Heart left ventricle (tissue), 16 donors: ENCODE results near the gene RRBP1. TPM values are rescaled to one million over a fixed set of nuclear protein-coding genes. Genes with fewer than 3 reads are reported as not detected.
A peak's percentile ranks its signal among the peaks of the same experiment; 100 is the strongest.

Experiments used
- ATAC-seq, 4 donors: fragments of 200-7000 bp; cut with Tn5 transposase; one replicate each; pipeline ENCODE4 v1.9.1; 2020 to 2022; ENCODE audit warnings: moderate library complexity in 4 of 4, mild to moderate bottlenecking in 3 of 4, moderate number of reproducible peaks in 1 of 4
- DNase-seq, 5 donors: peaks; one replicate each; pipeline ENCODE4 v3.0.0-alpha.2; 2020
- H3K27ac ChIP-seq, 12 donors: fragments of 200-600 bp; sonication (generic) in 4 of 12; one replicate each; pipeline versions ENCODE4 v1.5.0 to v1.8.0; 2016 to 2022; ENCODE audit warnings: mild to moderate bottlenecking in 2 of 12
- H3K27me3 ChIP-seq, 9 donors: fragments of 200-600 bp; sonication (generic) in 2 of 9; one replicate each; pipeline versions ENCODE4 v1.5.1 to v1.8.0; 2016 to 2022; ENCODE audit warnings: mild to moderate bottlenecking in 3 of 9
- H3K36me3 ChIP-seq, 9 donors: fragments of 200-600 bp; sonication (generic) in 2 of 9; one replicate each; pipeline versions ENCODE4 v1.5.0 to v1.8.0; 2018 to 2022; ENCODE audit warnings: mild to moderate bottlenecking in 2 of 9
- H3K4me1 ChIP-seq, 12 donors: fragments of 200-600 bp; sonication (generic) in 4 of 12; one replicate each; pipeline versions ENCODE4 v1.5.0 to v1.8.0; 2016 to 2022; ENCODE audit warnings: mild to moderate bottlenecking in 3 of 12
- H3K4me3 ChIP-seq, 12 donors: fragments of 200-600 bp; sonication (generic) in 4 of 12; one replicate each; pipeline versions ENCODE4 v1.5.0 to v1.8.0; 2017 to 2022; ENCODE audit warnings: mild to moderate bottlenecking in 9 of 12, moderate library complexity in 4 of 12
- H3K9me3 ChIP-seq, 12 donors: fragments of 200-600 bp; sonication (generic) in 4 of 12; one replicate each; pipeline versions ENCODE4 v1.5.0 to v1.8.0; 2016 to 2022; ENCODE audit warnings: mild to moderate bottlenecking in 1 of 12
- CTCF ChIP-seq, 12 donors: fragments of 200-600 bp; sonication (generic) in 4 of 12; IDR thresholded peaks; one replicate each; pipeline versions ENCODE4 v1.5.0 to v1.8.0; 2018 to 2022; ENCODE audit warnings: antibody characterized with exemption in 12 of 12, mild to moderate bottlenecking in 5 of 12
- POLR2A ChIP-seq, 2 donors: fragments of 450-650 bp; IDR thresholded peaks; one replicate each; pipeline ENCODE4 v1.6.1; 2017; ENCODE audit warnings: antibody characterized with exemption in 2 of 2, mild to moderate bottlenecking in 2 of 2, moderate library complexity in 2 of 2
- WGBS, 4 donors: extraction: QIAGEN DNeasy Blood & Tissue Kit in 2 of 4; methylation state at CpG; one replicate each; pipeline versions ENCODE4 v1.1.5 to v1.1.7; 2013 to 2018; 5-methylcytosine and 5-hydroxymethylcytosine counted together
- intact Hi-C, 10 donors: fragments of 100-400 bp; cut with DNase I; formaldehyde crosslinking; loops; one replicate each; pipeline versions ENCODE4 v1.11.1 to v1.14.2; 2022
- polyA plus RNA-seq, 2 donors: library from polyadenylated mRNA; stranded (reverse); fragments of 200-250 nt; gene quantifications; one replicate each; pipeline ENCODE4 v1.2.3, GENCODE V29; 2013
- total RNA-seq, 9 donors: library from RNA; depleted of rRNA in 2 of 9; stranded (reverse); fragments of >200 nt in 2 of 9; fragmentation: NEBNext Ultra II Directional in 3 of 9; extraction: Animal tissue kit (Norgen Biotek cat#: 25700) in 3 of 9; gene quantifications; one replicate each; pipeline versions ENCODE4 v1.1.0 to v1.2.4, GENCODE V29; 2016 to 2023
- donor health status: ischemic (EF 13 %, LVEDD 7.1; RV severe dilation, severe dysfunction).
- donor health status: healthy with polysubstance abuse.
- donor health status: DM: no; HTN: yes; CAD: no.
- donor health status: DM: no; HTN: no; CAD: no.
- donor health status: ischemic (EF 25% LVEDD 6.9; RV normal size, moderate dysfunction).
- donor health status: ischemic (EF 25% LVEDD 5.7; RV mildly dilated, moderate dysfunction).
- donor health status: healthy.
- donor health status: DM: yes; HTN: yes; CAD: no.
- donor health status: ischemic (EF 35%, LVEDD 5.7; RV mildly dilated, moderate dysfunction).
- donor health status: nonischemic (EF 11% LVEDD 7.7; RV severe dilation, severe dysfunction).
- donor health status: DM: yes; HTN: yes; CAD: no.
- donor health status: PGD.
- donor health status: ischemic (EF 29% LVEDD 5.4; RV normal size, mild dysfunction).
- donor health status: nonischemic (EF 23%, LVEDD 6.1; RV moderate dilation, normal function).

The RRBP1 gene
- total and polyA plus RNA-seq, 11 donors = 24.9 to 91.3 (median 40.0) TPM

GRCh38 chr20:17674722-17675518, 7.1 kb downstream of the RRBP1 start:
- Histone ChIP-seq H3K36me3 (peaks cover 0 to 66% (median 20%) of the 10 kb centered on the region in 9 donors), H3K4me1 (peaks cover 0 to 74% (median 24%) of the 10 kb centered on the region in 12 donors)

GRCh38 chr20:17673084-17673483, 9.0 kb downstream of the RRBP1 start:
- DNase-seq (no peak), ATAC-seq (no peak)
- intact Hi-C loops = no loop called here
- H3K9me3 ChIP-seq = no peaks in the 10 kb centered on the region
- H3K27me3 ChIP-seq = no peaks in the 10 kb centered on the region
- H3K27ac ChIP-seq = no peak overlapping the region
- WGBS, 4 donors = 85 to 91% (median 88%) methylated on average over 7 of the region's 7 CpGs
- no peak for TF ChIP-seq POLR2A (IDR thresholded peaks at IDR 0.05)
- TF ChIP-seq CTCF (IDR thresholded peaks at IDR 0.05) = no peak
- peaks cover 0 to 75% (median 18%) of the 10 kb centered on the region in 12 donors for H3K4me1 ChIP-seq
- H3K36me3 ChIP-seq = peaks cover 0 to 67% (median 8%) of the 10 kb centered on the region in 9 donors
- no peak overlapping the region for H3K4me3 ChIP-seq

More at GRCh38 chr20:17674722-17675518, 7.1 kb downstream of the RRBP1 start:
- intact Hi-C loops = loop anchor here in 1 of 10 donors (5.0 kb wide), 1 partner anchor 227 kb away; no protein-coding TSS in a partner anchor
- peak in 2 of 4 donors; percentile 9 to 36 for ATAC-seq
- TF ChIP-seq CTCF (IDR thresholded peaks at IDR 0.05) = no peak
- TF ChIP-seq POLR2A (IDR thresholded peaks at IDR 0.05) = no peak
- no peak overlapping the region for H3K4me3 ChIP-seq
- H3K9me3 ChIP-seq = no peaks in the 10 kb centered on the region
- WGBS, 4 donors = 61 to 79% (median 64%) methylated on average over 8 to 9 of the region's 9 CpGs
- H3K27me3 ChIP-seq = no peaks in the 10 kb centered on the region
- no peak for DNase-seq
- no peak overlapping the region for H3K27ac ChIP-seq

GRCh38 chr20:17671565-17671964, 10.5 kb downstream of the RRBP1 start:
- Histone ChIP-seq H3K27me3 (no peaks in the 10 kb centered on the region), H3K9me3 (no peaks in the 10 kb centered on the region), H3K36me3 (peaks cover 0 to 59% (median 3%) of the 10 kb centered on the region in 9 donors), H3K4me1 (peaks cover 0 to 68% (median 16%) of the 10 kb centered on the region in 12 donors), H3K27ac (peak overlapping the region in 1 of 12 donors; percentile 30), H3K4me3 (no peak overlapping the region)
- TF ChIP-seq CTCF (IDR thresholded peaks at IDR 0.05) (no peak), POLR2A (IDR thresholded peaks at IDR 0.05) (no peak)
- 70 to 82% (median 71%) methylated on average over 4 of the region's 4 CpGs for WGBS, 4 donors
- intact Hi-C loops = no loop called here
- DNase-seq (no peak), ATAC-seq (no peak)

- H3K27me3 ChIP-seq = no peaks in the 10 kb centered on the region
- no peak for DNase-seq
- peak overlapping the region in 1 of 12 donors; percentile 30 for H3K27ac ChIP-seq
- ATAC-seq = no peak
- peaks cover 0 to 66% (median 16%) of the 10 kb centered on the region in 12 donors for H3K4me1 ChIP-seq
- H3K36me3 ChIP-seq = peaks cover 0 to 53% (median 3%) of the 10 kb centered on the region in 9 donors
- H3K4me3 ChIP-seq = no peak overlapping the region
- WGBS, 4 donors = 80 to 89% (median 88%) methylated on average over 1 of the region's 1 CpG
- TF ChIP-seq CTCF (IDR thresholded peaks at IDR 0.05) = no peak
- no peak for TF ChIP-seq POLR2A (IDR thresholded peaks at IDR 0.05)
- intact Hi-C loops = no loop called here
- H3K9me3 ChIP-seq = no peaks in the 10 kb centered on the region
Measured at GRCh38 chr20:17671011-17671410, 11.0 kb downstream of the RRBP1 start.
